ENCODE measurements around the gene CYLD. TPM values are rescaled to one million over a fixed set of nuclear protein-coding genes. Genes with fewer than 3 reads are reported as not detected.

The CYLD gene
- total RNA-seq, 1 donor from 2014 or later = 122 TPM

DNA sequence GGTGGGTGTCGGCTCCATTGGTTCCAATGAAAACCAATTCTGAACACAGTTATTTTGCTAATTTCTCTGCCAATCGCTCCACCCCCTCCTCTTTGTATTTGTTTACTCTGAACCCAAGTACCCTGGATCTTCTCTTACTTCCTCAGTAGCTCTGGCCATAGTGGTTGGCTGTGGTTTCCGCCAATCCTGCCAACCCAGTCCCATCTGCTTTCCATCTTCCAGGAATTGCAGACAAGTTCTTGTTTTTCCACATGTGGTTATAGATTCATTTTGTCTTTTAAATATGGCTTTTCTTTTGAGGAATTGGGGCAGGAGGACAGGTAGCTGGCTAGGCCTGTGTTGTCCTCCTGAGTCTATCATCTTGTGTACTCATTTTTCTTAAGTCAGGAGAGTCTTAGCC, 92.0 kb downstream of the CYLD start:
- Mint-ChIP-seq H3K27me3 (peaks cover 18% of the 10 kb centered on the region), H3K27ac (no peak overlapping the region), H3K4me3 (no peak overlapping the region), H3K9me3 (peaks cover 3% of the 10 kb centered on the region), H3K4me1 (no peaks in the 10 kb centered on the region), H3K36me3 (ENCODE audit: low read depth) (no peaks in the 10 kb centered on the region)
- ChIA-PET CTCF (no interaction called here), POLR2A (no interaction called here)
- TF ChIP-seq CTCF (IDR thresholded peaks at IDR 0.05) = no peak
- no peak for DNase-seq
- no peak for ATAC-seq (ENCODE audit: low read depth)
- intact Hi-C loops (cut with micrococcal nuclease) = no loop called here

DNA sequence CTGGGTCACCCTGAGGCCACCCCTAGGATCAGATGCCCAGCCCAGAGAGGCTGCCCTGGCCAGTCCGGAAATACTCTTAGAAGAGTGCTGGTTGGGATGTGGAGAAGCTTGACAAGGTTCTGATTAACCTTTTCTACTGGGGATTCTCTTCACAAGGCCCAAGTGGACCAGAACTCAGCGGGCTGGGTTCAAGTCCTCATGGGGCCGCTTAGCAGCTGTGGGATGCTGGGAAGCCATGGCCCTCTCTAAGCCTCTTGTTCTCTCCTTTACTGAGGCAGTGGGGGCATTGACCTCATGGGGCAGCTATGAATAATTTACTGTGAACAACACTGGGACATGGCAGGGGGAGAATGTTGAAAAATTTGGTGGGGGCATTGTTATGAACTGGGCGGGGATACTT, 92.8 kb downstream of the CYLD start:
- H3K9me3 Mint-ChIP-seq = peaks cover 3% of the 10 kb centered on the region
- no peaks in the 10 kb centered on the region for H3K36me3 Mint-ChIP-seq (ENCODE audit: low read depth)
- H3K4me1 Mint-ChIP-seq = no peaks in the 10 kb centered on the region
- DNase-seq (no peak), ATAC-seq (ENCODE audit: low read depth) (no peak)
- intact Hi-C loops (cut with micrococcal nuclease) = no loop called here
- CTCF ChIA-PET = no interaction called here
- peaks cover 20% of the 10 kb centered on the region for H3K27me3 Mint-ChIP-seq
- POLR2A ChIA-PET = no interaction called here
- no peak overlapping the region for H3K4me3 Mint-ChIP-seq
- TF ChIP-seq CTCF (IDR thresholded peaks at IDR 0.05) = no peak
- H3K27ac Mint-ChIP-seq = no peak overlapping the region

DNA sequence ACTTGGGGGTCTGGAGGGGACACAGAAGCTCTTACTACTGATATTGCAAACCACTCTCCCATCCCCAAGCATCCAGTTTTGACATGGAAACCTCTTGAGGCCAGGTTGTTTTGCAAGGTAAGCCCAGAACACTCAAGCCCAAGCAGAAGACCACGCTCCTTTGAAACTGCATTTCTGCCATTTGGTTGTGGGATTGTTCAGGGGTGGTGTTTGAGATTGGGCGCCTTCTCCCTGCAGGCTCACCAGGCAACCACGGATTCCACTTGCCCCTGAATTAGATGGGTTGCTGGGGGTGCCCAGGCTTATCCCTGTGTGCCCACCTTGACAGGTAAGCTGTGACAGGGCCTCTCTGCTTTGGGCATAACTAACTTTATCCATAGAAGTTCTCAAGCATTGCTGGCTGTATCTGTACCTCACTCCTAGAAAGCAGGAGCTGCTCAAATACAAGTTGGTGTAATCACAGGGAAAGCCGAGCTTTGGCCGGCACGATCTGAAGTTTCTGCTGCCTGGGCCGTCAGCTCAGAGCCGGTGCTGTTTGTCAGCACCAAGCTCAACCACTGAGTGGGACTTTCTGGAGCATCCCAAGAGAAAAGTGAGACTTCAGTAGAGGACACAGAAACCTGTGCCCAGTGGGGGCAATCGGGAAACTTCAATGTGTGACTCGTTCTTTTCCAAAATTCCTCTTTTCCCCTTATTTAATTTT, 93.6 kb downstream of the CYLD start:
- Mint-ChIP-seq H3K9me3 (peaks cover 3% of the 10 kb centered on the region), H3K27me3 (peaks cover 28% of the 10 kb centered on the region), H3K27ac (no peak overlapping the region), H3K36me3 (ENCODE audit: low read depth) (no peaks in the 10 kb centered on the region), H3K4me3 (no peak overlapping the region), H3K4me1 (peaks cover 2% of the 10 kb centered on the region)
- ChIA-PET CTCF (no interaction called here), POLR2A (no interaction called here)
- ATAC-seq (ENCODE audit: low read depth) (no peak), DNase-seq (no peak)
- intact Hi-C loops (cut with micrococcal nuclease) = no loop called here
- TF ChIP-seq CTCF (IDR thresholded peaks at IDR 0.05) = no peak

GRCh38 chr16:50836121-50836621, 94.3 kb downstream of the CYLD start:
- CTCF ChIA-PET = no interaction called here
- Mint-ChIP-seq H3K27me3 (peaks cover 30% of the 10 kb centered on the region), H3K4me3 (no peak overlapping the region), H3K36me3 (ENCODE audit: low read depth) (no peaks in the 10 kb centered on the region), H3K4me1 (peaks cover 8% of the 10 kb centered on the region), H3K9me3 (peaks cover 3% of the 10 kb centered on the region), H3K27ac (no peak overlapping the region)
- DNase-seq = no peak
- TF ChIP-seq CTCF (IDR thresholded peaks at IDR 0.05) = no peak
- POLR2A ChIA-PET = no interaction called here
- intact Hi-C loops (cut with micrococcal nuclease) = no loop called here
- no peak for ATAC-seq (ENCODE audit: low read depth)

DNA sequence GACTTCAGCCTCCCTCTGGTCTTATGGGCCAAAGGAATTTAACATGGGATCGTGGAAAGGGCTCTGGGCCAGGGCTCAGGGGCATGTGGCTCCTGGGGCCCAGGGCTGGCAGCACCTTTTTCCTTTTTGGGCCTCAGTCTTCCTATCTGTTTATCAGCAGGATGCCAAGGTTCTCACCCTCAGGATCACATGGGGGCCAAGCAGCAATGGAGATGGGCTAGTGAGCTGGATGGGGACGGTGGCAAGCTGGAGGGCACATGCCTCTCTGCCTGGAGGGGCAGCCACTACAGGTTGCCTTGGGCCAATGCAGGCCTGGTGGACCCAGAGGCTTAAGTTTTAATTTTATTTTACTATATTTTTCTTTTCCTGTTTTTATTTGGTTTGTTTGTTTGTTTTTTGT, 95.4 kb downstream of the CYLD start:
- no peak for TF ChIP-seq CTCF (IDR thresholded peaks at IDR 0.05)
- ATAC-seq (ENCODE audit: low read depth) = no peak
- Mint-ChIP-seq H3K27me3 (peaks cover 36% of the 10 kb centered on the region), H3K36me3 (ENCODE audit: low read depth) (no peaks in the 10 kb centered on the region), H3K9me3 (peaks cover 3% of the 10 kb centered on the region), H3K27ac (no peak overlapping the region), H3K4me3 (no peak overlapping the region), H3K4me1 (peaks cover 14% of the 10 kb centered on the region)
- DNase-seq = no peak
- intact Hi-C loops (cut with micrococcal nuclease) = no loop called here
- ChIA-PET POLR2A (no interaction called here), CTCF (no interaction called here)
